UCSD-AML1 (cell line): ENCODE results near the gene FBXW10.
"Not testable (repeated sequence)": the region's sequence is repeated elsewhere in the genome, so short reads cannot be mapped to it uniquely, and the experiment has no call there.

ENCODE experiments used
- DNase-seq: peaks from one replicate; lab custom pipeline; 2025; ENCODE audit not compliant: unreplicated experiment; lab: John Stamatoyannopoulos, UW

The FBXW10 gene

GRCh38 chr17:18753829-18754409, 10.1 kb downstream of the FBXW10 start:
- DNase-seq: not testable (repeated sequence)

GRCh38 chr17:18755969-18756368, 12.1 kb downstream of the FBXW10 start:
- not testable (repeated sequence) for DNase-seq

- not testable (repeated sequence) for DNase-seq
Observed at GRCh38 chr17:18757368-18758044, 13.7 kb downstream of the FBXW10 start.

GRCh38 chr17:18758344-18758743, 14.5 kb downstream of the FBXW10 start:
- DNase-seq: not testable (repeated sequence)

- not testable (repeated sequence) for DNase-seq
Observed at GRCh38 chr17:18760221-18760620, 16.4 kb downstream of the FBXW10 start.

DNA sequence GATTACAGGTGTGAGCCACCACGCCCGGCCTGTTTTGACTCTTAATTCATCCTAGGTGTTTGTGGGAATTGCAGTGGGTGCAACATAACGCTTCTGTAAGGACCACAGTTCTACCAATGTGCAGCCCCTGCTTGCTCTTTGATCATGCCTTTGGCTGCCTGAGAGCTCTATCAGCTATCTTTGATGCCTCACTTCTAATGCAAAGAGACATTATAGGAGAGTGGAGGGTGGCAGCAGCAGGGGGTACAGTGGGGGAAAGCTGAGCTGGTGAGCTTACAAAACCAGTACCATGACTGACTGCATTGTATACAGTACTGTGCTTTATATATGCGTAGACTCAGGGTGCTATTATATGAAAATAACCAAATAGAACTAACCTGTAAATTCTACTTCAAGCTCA, 26.7 kb downstream of the FBXW10 start:
- not testable (repeated sequence) for DNase-seq

- DNase-seq: not testable (repeated sequence)
Observed at GRCh38 chr17:18771066-18771465, 27.2 kb downstream of the FBXW10 start.

DNA sequence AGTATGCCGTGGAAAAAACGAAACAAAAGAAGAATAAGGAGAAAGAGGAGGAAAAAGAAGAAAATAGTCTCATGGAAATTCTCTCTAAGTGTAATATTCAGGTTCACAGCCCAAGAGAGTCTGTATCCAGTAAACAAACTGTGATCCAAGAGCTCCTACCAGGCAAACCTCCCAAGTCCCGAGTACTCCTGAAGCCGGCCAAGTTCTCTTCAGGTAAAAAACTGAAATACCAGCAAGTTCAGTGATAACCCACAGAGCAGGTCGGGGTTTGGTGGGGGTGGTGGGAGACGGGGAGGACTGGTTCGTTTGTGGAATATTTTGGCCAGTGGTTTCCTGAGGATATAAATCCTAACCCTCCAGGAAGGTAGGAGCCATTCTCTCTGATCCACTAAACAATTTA, 28.6 kb downstream of the FBXW10 start:
- DNase-seq: no peak

GRCh38 chr17:18780991-18781718, 37.3 kb downstream of the FBXW10 start, which contains the start of gene TVP23B:
Gene TVP23B (plus strand): TSS chr17:18781183. CDS start chr17:18781294, 111 bp downstream.
- DNase-seq: peak; percentile 97

GRCh38 chr17:18781805-18782204, 38.0 kb downstream of the FBXW10 start:
- DNase-seq: not testable (repeated sequence)

GRCh38 chr17:18785933-18786332, 42.1 kb downstream of the FBXW10 start:
- not testable (repeated sequence) for DNase-seq

- not testable (repeated sequence) for DNase-seq
Observed at GRCh38 chr17:18786890-18787289, 43.0 kb downstream of the FBXW10 start.

DNA sequence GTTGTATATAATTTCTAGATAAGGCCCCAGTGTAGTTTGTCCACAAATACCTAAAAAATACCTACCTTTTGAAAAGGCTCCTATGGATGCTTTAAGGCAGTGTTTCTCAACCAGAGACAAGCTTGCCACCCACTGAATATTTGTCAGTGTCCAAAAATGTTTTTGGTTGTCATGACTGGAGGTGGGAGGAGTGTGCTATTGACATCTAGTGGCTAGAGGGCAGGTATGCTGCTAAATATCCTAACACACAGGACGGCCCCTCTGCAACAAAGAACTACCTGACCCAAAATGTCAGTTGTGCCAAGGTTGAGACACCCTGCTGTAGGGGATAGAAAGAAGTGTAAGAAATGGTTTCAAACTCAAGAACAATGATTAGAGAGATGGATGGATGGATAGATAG, 47.5 kb downstream of the FBXW10 start:
- not testable (repeated sequence) for DNase-seq

- DNase-seq: not testable (repeated sequence)
Observed at GRCh38 chr17:18794841-18795240, 51.0 kb downstream of the FBXW10 start.

DNA sequence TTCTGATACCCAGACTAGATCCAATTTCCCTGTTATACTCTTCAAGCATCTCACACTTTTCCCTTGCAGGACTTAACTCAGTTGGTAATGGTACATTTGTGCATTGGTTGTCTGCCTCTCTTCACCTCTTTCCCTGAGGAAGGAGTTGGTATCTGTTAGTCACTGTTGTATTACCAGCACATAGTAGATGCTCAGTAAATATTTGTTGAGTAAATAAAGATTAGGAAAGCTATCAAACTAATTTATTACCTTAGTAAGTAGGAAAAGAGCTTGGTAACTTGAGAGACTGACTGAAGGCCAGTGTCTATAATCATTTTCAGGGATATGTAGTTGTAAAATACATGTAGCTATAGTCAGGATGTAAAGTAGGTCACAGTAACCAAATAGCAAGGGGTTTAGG, 53.0 kb downstream of the FBXW10 start:
- DNase-seq: not testable (repeated sequence)

- not testable (repeated sequence) for DNase-seq
Observed at GRCh38 chr17:18803458-18804245, 59.8 kb downstream of the FBXW10 start.

GRCh38 chr17:18815924-18816323, 72.1 kb downstream of the FBXW10 start:
- DNase-seq: not testable (repeated sequence)

DNA sequence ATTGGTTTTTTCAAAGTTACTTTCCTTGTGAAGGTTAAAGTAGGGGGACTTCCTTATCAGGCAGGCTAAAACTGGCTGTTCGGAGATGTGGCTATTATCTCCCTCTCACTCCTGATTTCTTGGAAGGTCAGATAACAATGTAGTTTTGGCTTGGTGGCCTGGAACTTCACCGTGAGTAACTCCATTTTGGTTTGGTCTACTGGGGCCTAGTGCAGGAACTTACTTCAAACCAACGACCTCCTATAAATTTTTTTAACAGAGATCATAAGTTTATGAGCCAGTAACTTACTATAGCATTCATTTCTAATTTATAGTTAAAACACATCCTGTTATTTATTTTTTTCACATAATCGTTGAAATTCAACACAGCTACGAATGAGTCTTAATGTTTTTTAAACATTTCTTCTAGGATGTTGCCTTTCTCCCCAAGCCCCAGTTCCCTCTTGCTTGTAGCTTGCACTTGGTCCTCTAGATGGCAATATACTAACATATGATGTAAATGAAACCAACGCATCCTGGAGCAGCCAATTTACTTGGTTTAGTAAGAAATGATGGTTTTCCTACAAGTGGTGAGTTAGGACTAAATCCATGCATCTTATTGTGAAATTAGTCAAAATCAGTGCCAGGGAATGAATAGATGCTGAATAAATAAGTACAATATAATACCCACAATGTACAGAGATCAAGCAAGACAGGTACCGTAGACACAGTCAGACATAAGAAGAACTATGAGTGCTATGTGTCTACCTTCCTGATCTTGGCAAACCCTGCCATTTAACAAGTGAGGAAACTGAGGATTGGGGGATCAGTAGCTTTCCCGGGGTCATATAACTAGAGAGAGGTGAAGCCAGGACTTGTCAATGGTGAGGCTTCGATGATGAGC, 72.9 kb downstream of the FBXW10 start:
- not testable (repeated sequence) for DNase-seq

- DNase-seq: not testable (repeated sequence)
Observed at GRCh38 chr17:18821430-18821829, 77.6 kb downstream of the FBXW10 start.

GRCh38 chr17:18827613-18828012, 83.8 kb downstream of the FBXW10 start:
- DNase-seq: not testable (repeated sequence)
